Posterior vena cava (tissue), 2 donors: ENCODE data around the gene UBE2I. TPM values are rescaled to one million over a fixed set of nuclear protein-coding genes. Genes with fewer than 3 reads are reported as not detected.
"Not testable (repeated sequence)": the region's sequence is repeated elsewhere in the genome, so short reads cannot be mapped to it uniquely, and the experiment has no call there.

Experiments
- DNase-seq: peaks from one replicate; pipeline ENCODE4 v3.0.0-alpha.2; 2020; ENCODE audit warnings: low spot score
- intact Hi-C, 2 donors: fragments of 100-400 bp; cut with DNase I; formaldehyde crosslinking; loops; one replicate each; pipeline versions ENCODE4 v1.14.1 to v1.14.2; 2022 to 2023
- total RNA-seq, 2 donors: library from RNA; stranded (reverse); fragmentation: NEBNext Ultra II Directional; extraction: Animal tissue kit (Norgen Biotek cat#: 25700); gene quantifications; one replicate each; pipeline ENCODE4 v1.2.1, GENCODE V29; 2021
- donor health status: DM: yes; HTN: yes; CAD: no.
- donor health status: DM: yes; HTN: yes; CAD: no.

The UBE2I gene
- total RNA-seq, 2 donors from 2014 or later, result 68.0 to 68.4 TPM

- intact Hi-C loops, result no loop called here
These were observed 20.0 kb upstream of the UBE2I start for GRCh38 chr16:1289477-1289866.

GRCh38 chr16:1290063-1290501 lies 19.4 kb upstream of the UBE2I start:
- peak; percentile 66 for DNase-seq
- intact Hi-C loops, result no loop called here

More at GRCh38 chr16:1289477-1289866, 20.0 kb upstream of the UBE2I start:
- DNase-seq, result no peak

- DNase-seq, result no peak
- intact Hi-C loops, result no loop called here
These were observed 18.4 kb upstream of the UBE2I start for GRCh38 chr16:1290860-1291575.

GRCh38 chr16:1291576-1291974 lies 17.9 kb upstream of the UBE2I start:
- intact Hi-C loops, result no loop called here

GRCh38 chr16:1292208-1292607 lies 17.2 kb upstream of the UBE2I start:
- intact Hi-C loops, DNase-seq: not testable (repeated sequence)

More at GRCh38 chr16:1291576-1291974, 17.9 kb upstream of the UBE2I start:
- no peak for DNase-seq

GRCh38 chr16:1292808-1293207 lies 16.6 kb upstream of the UBE2I start:
- DNase-seq, intact Hi-C loops: not testable (repeated sequence)

- DNase-seq, result no peak
- intact Hi-C loops, result no loop called here
These were observed 15.3 kb upstream of the UBE2I start for GRCh38 chr16:1293921-1294656.

- intact Hi-C loops, result no loop called here
- DNase-seq, result no peak
These were observed 14.0 kb upstream of the UBE2I start for GRCh38 chr16:1295465-1295864.

GRCh38 chr16:1296688-1297017 lies 12.8 kb upstream of the UBE2I start:
- DNase-seq, intact Hi-C loops: not testable (repeated sequence)

- DNase-seq, result no peak
- intact Hi-C loops, result no loop called here
These were observed 12.3 kb upstream of the UBE2I start for GRCh38 chr16:1297018-1297696.

- intact Hi-C loops, result no loop called here
- no peak for DNase-seq
These were observed 11.0 kb upstream of the UBE2I start for GRCh38 chr16:1298406-1298805.

- no peak for DNase-seq
- intact Hi-C loops, result no loop called here
These were observed 10.2 kb upstream of the UBE2I start for GRCh38 chr16:1299012-1299867.

GRCh38 chr16:1299868-1300203 lies 9.6 kb upstream of the UBE2I start:
- intact Hi-C loops, result no loop called here

GRCh38 chr16:1300664-1301476 lies 8.6 kb upstream of the UBE2I start:
- DNase-seq, result peak; percentile 92
- intact Hi-C loops, result no loop called here

More at GRCh38 chr16:1299868-1300203, 9.6 kb upstream of the UBE2I start:
- no peak for DNase-seq

- intact Hi-C loops, result no loop called here
- DNase-seq, result no peak
These were observed 7.9 kb upstream of the UBE2I start for GRCh38 chr16:1301562-1301961.

- intact Hi-C loops, result no loop called here
These were observed 3.6 kb upstream of the UBE2I start for GRCh38 chr16:1305823-1306222.

GRCh38 chr16:1306334-1306733 lies 3.1 kb upstream of the UBE2I start:
- intact Hi-C loops, result no loop called here
- DNase-seq, result no peak

More at GRCh38 chr16:1305823-1306222, 3.6 kb upstream of the UBE2I start:
- DNase-seq, result no peak
